Stimulated activated CD4-positive, alpha-beta T cell treated with anti-CD3 and anti-CD28 coated beads, Interleukin-2, amount 100 ng/mL, for 4 hours (primary cell): ENCODE results near the gene ZBTB8A.

Experiments
- DNase-seq: peaks from one replicate; pipeline ENCODE4 v3.0.0-alpha.2; 2020; ENCODE audit warnings: low read depth

The ZBTB8A gene

GRCh38 chr1:32652244-32652962 lies 113.2 kb downstream of the ZBTB8A start:
- DNase-seq = no peak
